ENCODE results near the gene TSHZ2. TPM values are rescaled to one million over a fixed set of nuclear protein-coding genes. Genes with fewer than 3 reads are reported as not detected.

The TSHZ2 gene
- total RNA-seq, 1 donor from 2014 or later, result 22.9 TPM

- Mint-ChIP-seq H3K9me3 (ENCODE audit: low read depth) (no peaks in the 10 kb centered on the region), H3K27ac (no peak overlapping the region), H3K27me3 (no peaks in the 10 kb centered on the region), H3K4me3 (ENCODE audit: low read depth) (no peak overlapping the region), H3K36me3 (ENCODE audit: insufficient read depth) (no peaks in the 10 kb centered on the region), H3K4me1 (ENCODE audit: low read depth) (no peaks in the 10 kb centered on the region)
- TF ChIP-seq, protein P1, sequence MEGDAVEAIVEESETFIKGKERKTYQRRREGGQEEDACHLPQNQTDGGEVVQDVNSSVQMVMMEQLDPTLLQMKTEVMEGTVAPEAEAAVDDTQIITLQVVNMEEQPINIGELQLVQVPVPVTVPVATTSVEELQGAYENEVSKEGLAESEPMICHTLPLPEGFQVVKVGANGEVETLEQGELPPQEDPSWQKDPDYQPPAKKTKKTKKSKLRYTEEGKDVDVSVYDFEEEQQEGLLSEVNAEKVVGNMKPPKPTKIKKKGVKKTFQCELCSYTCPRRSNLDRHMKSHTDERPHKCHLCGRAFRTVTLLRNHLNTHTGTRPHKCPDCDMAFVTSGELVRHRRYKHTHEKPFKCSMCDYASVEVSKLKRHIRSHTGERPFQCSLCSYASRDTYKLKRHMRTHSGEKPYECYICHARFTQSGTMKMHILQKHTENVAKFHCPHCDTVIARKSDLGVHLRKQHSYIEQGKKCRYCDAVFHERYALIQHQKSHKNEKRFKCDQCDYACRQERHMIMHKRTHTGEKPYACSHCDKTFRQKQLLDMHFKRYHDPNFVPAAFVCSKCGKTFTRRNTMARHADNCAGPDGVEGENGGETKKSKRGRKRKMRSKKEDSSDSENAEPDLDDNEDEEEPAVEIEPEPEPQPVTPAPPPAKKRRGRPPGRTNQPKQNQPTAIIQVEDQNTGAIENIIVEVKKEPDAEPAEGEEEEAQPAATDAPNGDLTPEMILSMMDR (IDR thresholded peaks at IDR 0.05; ENCODE audit: unreplicated experiment), result no peak
- DNase-seq (ENCODE audit: low spot score, unreplicated experiment), result no peak
Observed at GRCh38 chr20:53269380-53269779, 297.2 kb downstream of the TSHZ2 start.

- Mint-ChIP-seq H3K4me3 (ENCODE audit: low read depth) (no peak overlapping the region), H3K27ac (no peak overlapping the region), H3K36me3 (ENCODE audit: insufficient read depth) (no peaks in the 10 kb centered on the region), H3K4me1 (ENCODE audit: low read depth) (peaks cover 2% of the 10 kb centered on the region), H3K27me3 (no peaks in the 10 kb centered on the region), H3K9me3 (ENCODE audit: low read depth) (no peaks in the 10 kb centered on the region)
- TF ChIP-seq, protein P1 (IDR thresholded peaks at IDR 0.05; ENCODE audit: unreplicated experiment), result no peak
- DNase-seq (ENCODE audit: low spot score, unreplicated experiment), result no peak
Observed at GRCh38 chr20:53270792-53271375, 298.7 kb downstream of the TSHZ2 start.

DNA sequence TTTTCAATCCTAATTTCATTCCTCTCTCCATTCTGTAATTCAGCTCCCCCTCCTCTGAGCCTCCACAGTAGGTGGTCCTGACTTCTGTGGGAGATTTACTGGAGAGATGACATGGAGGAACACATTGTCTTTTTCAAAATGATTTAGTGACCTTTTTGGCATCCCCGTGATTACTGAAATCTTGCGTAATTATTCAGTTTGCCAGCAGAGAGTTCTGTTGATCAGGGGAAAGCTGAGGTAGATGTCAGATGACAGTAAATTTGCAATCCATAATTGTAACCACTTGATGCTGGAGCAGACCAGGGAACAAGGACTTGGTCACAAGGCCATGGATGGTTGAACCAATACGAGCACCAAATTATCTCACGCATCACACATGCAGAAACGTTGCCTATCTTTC is 302.2 kb downstream of the TSHZ2 start:
- Mint-ChIP-seq H3K4me1 (ENCODE audit: low read depth) (peaks cover 2% of the 10 kb centered on the region), H3K27ac (no peak overlapping the region), H3K9me3 (ENCODE audit: low read depth) (no peaks in the 10 kb centered on the region), H3K4me3 (ENCODE audit: low read depth) (no peak overlapping the region), H3K36me3 (ENCODE audit: insufficient read depth) (no peaks in the 10 kb centered on the region), H3K27me3 (no peaks in the 10 kb centered on the region)
- TF ChIP-seq, protein P1 (IDR thresholded peaks at IDR 0.05; ENCODE audit: unreplicated experiment), result no peak
- DNase-seq (ENCODE audit: low spot score, unreplicated experiment), result no peak

- Mint-ChIP-seq H3K27me3 (no peaks in the 10 kb centered on the region), H3K9me3 (ENCODE audit: low read depth) (no peaks in the 10 kb centered on the region), H3K4me3 (ENCODE audit: low read depth) (no peak overlapping the region), H3K27ac (no peak overlapping the region), H3K36me3 (ENCODE audit: insufficient read depth) (no peaks in the 10 kb centered on the region), H3K4me1 (ENCODE audit: low read depth) (peaks cover 2% of the 10 kb centered on the region)
- DNase-seq (ENCODE audit: low spot score, unreplicated experiment), result no peak
- TF ChIP-seq, protein P1 (IDR thresholded peaks at IDR 0.05; ENCODE audit: unreplicated experiment), result no peak
Observed at GRCh38 chr20:53274807-53275206, 302.6 kb downstream of the TSHZ2 start.

DNA sequence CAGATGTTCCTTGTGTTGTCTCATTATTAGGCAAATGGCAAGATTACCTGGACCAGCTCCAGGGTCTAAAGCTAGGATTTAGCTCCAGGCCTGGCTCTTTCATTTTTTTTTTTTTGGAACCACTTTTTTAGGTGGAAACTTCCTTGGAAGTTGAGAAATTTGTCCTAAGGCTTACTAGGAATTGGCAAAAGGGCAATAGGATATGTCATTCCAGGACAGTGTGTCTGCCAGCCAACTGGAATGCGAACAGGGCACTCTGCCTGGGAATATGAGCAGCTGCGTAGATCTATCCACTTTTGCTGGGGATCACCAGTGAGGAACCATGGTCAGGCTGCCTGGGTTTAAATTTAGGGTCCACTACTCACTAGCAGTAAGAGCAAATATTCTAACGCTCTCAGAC is 304.0 kb downstream of the TSHZ2 start:
- H3K4me1 Mint-ChIP-seq (ENCODE audit: low read depth), result peaks cover 2% of the 10 kb centered on the region
- TF ChIP-seq, protein P1 (IDR thresholded peaks at IDR 0.05; ENCODE audit: unreplicated experiment), result no peak

More for the DNA sequence above, 304.0 kb downstream of the TSHZ2 start:
- Mint-ChIP-seq H3K27ac (no peak overlapping the region), H3K9me3 (ENCODE audit: low read depth) (no peaks in the 10 kb centered on the region), H3K4me3 (ENCODE audit: low read depth) (no peak overlapping the region), H3K27me3 (no peaks in the 10 kb centered on the region), H3K36me3 (ENCODE audit: insufficient read depth) (no peaks in the 10 kb centered on the region)
- no peak for DNase-seq (ENCODE audit: low spot score, unreplicated experiment)

All from progenitor cell of endocrine pancreas (in vitro differentiated cells).